ENCODE results near the gene UBE2U.

The UBE2U gene

DNA sequence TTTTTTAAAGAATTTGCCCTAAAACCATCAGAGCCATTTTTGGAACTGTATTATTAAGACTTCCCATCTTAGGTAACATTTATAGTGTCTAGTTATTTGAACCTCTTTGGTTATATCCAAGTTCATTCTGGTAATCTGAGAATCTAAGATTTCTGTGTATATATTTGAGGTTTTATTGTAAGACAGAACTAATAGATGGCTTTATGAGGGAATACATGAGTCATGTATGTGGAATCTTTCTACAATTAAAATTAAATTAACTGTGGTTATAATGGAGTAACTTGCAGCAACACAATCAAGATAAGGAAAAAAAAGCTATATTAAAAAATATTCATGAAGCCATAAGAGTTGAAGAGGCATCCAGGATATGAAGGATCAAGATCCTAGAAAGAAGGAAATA lies 92.1 kb downstream of the UBE2U start:
- DNase-seq, result no peak

DNA sequence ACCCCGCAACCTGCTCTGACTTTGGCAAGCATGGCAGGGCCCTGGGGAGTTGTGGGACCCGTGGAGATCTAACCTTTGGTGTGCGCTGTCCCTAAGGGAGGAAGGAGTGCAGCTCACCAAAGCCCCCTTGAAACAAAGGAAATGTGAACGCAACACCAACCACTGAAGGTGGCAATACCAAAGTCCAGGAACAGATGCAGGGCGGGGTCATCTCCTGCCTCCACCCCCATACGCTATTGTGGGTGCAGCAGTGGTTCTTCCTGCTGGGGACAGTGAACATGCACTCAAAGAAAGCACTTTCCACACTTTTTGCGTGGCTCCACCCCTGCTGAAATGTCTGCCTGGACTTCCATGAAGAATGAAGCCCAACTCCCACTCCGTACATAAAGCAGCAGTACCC lies 93.0 kb downstream of the UBE2U start:
- DNase-seq, result no peak

DNA sequence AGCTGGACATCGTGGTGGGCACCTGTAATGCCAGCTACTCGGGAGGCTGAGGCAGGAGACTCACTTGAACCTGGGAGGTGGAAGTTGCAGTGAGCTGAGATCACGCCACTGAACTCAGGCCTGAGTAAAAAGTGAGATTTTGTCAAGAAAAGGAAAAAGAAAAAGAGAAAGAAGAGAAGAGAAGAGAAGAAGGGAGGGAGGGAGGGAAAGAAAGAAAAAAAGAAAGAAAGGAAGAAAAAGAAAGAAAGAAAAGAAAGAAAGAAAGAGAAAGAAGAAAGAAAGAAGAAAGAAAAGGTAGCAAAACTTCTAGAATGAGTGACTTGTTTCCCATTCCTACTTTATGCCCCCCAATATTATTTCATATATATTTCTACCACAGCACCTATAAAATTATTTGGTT lies 98.8 kb downstream of the UBE2U start:
- no peak for DNase-seq

DNA sequence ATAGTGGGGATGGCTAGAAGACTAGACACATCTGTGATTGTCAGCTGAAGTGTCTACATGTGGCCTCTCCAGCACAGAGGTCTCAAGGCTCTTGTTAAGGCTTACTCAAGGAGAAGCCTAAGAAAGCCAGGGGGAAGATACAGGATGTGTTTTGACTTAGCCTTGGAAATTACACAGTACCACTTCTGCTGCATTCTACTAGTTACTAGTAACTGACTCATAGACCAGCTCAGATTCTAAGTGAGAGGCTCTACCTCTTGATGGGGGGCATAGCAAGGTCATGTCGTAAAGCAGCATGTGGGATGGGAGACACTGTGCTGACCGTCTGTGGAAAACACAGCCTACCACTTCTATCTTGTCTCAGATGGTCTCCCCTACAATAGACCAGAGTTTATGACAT lies 99.5 kb downstream of the UBE2U start:
- DNase-seq, result no peak

DNA sequence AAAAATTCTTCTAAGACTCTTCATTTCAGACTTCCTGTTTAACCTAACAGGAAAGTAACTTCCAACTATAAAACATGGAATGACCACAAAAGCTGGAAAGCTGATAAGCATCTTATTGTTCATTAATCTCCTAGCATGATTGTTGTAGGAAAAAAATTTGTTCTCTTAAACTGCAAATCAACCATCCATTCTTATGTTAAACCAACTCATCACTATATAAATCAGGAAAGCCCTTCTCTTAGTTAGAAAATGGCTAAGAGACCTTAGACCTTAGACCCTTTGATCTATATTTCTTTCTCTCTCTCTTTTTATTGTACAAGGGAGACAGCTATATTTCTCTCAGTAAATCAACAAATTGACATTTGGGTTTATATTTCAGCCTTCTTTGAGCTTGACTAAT lies 101.4 kb downstream of the UBE2U start:
- no peak for DNase-seq

DNA sequence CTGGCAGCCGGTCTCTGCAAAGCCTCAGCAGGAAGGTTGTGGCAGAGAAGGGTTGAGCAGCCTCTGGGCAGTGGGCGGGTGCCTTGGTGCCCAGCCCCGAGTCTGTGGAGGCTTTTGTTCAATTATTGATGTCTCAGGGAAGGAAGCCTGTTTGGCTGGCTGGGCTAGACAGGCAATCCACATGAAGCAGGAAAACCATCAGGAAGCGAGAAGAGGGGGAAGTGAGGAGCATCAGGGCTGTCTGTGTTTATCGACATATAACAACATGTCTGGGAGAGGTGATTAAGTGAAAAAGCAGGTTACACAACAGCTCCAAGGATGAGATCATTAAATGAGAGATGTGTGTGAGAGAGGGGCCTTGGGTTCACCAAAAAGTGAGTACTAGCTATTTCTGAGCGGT lies 105.4 kb downstream of the UBE2U start:
- DNase-seq, result no peak

DNA sequence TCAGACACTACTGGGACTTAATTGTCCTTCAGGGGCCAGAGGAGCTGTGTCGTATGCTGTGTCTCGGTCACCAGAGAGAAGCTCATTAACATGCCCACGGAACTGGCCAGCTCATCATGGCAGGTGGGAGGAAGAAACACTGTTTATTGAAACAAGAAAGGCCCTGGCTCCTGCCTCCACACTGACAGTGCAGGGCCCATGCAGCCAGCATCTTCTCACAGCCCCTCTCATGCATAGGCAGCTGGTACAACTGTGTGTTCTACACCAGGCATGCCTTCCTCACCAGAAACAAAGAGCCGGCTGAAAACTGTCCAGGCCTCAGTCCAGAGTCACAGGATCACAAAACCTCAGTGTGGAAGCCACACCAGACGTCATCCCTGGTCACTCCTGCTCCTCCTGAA lies 106.0 kb downstream of the UBE2U start:
- DNase-seq, result no peak

DNA sequence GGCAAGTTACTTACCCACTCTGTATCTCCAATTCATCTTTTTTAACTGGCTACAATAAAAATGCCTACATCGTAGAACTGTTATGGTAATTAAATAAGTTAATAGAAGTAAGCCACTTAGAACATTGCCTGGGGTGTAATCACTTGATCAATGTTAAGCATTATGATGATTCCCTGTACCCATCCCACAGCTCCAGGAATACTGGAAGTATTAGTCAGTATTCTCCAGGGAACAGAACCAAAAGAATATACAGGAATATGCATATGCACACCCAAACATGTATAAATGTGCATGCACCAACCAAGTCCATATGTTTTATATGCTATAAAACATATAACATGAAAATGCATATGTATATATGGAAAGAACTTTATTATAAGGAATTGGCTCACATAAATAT lies 107.3 kb downstream of the UBE2U start:
- no peak for DNase-seq

DNA sequence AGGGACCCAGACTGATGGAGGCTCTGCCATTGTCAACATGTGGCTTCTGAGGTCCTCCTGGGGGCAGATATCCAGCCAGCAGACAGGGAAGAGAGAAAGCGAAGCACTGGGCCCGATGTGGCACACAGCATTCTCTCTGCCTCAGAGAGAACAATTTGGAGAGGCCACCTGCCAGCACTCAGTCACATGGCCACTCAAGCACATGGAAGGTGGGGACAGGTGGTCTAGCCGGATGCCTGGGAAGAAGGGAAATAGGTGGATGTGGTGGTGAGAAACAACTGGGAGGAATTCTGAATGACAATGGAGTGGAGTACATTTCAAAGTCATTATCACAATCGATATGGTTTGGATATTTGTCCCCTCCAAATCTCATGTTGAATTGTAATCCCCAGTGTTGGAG lies 109.0 kb downstream of the UBE2U start:
- DNase-seq, result no peak

DNA sequence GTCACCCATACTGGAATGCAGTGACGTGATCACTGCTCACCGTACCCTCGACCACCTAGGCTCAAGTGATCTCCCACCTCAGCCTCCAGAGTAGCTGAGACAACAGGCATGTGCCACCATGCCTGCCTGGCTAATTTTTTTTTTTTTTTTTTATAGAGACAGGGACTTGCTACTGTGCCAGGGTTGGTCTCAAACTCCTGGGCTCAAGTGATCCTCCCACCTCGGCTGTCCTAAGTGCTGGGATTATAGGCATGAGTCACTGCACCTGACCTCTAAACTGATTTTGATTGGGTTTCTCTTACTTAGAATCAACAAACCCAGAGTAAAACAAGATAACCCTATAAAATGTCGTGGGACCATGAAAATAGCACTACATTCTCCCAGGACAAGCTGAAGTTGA lies 112.0 kb downstream of the UBE2U start:
- DNase-seq, result no peak

All from DMS79 (cell line).